Inferior parietal cortex (tissue), 1 donor: ENCODE data around the gene GUCY2D.

Source experiments
- DNase-seq: peaks from one replicate; pipeline ENCODE4 v3.0.0-alpha.2; 2016; ENCODE audit errors: extremely low spot score

The GUCY2D gene

DNA sequence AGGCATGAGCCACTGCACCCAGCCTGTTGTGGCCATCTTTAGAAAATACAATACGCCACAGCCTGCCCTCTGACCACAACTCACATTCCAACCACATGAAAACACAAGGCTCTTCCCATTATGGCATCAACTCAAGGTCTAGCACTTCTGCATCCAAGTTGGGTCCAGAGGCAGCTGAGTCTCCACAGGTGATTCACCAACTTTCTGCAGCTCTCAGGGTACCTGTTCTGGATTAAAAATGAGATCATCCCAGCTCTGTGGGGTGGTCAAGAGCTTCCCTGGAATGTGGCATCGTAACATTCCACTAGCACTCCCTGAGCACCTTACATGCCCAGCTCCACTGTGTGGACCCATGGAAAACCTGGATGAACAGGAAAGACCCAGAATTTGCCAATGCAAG, 9.9 kb upstream of the GUCY2D start:
- no peak for DNase-seq

DNA sequence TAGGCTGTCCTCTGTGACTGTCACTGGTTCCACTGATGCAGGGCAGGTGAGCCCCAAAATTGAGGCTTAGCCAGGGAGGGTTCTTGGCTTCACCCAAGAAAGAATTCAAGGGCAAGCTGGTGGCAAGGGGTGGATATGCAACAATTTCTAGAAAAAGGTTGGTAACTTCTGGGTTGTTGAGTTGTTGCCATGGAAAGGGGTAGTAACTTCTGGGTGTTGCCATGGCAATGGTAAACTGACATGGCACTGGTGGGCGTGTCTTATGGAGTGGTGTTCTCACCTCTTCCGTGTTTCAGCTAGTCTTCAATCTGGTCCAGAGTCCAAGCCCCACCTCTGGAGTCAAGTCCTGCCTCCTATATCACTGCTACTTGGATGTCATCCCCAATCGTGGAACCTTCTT, 9.5 kb upstream of the GUCY2D start:
- no peak for DNase-seq

DNA sequence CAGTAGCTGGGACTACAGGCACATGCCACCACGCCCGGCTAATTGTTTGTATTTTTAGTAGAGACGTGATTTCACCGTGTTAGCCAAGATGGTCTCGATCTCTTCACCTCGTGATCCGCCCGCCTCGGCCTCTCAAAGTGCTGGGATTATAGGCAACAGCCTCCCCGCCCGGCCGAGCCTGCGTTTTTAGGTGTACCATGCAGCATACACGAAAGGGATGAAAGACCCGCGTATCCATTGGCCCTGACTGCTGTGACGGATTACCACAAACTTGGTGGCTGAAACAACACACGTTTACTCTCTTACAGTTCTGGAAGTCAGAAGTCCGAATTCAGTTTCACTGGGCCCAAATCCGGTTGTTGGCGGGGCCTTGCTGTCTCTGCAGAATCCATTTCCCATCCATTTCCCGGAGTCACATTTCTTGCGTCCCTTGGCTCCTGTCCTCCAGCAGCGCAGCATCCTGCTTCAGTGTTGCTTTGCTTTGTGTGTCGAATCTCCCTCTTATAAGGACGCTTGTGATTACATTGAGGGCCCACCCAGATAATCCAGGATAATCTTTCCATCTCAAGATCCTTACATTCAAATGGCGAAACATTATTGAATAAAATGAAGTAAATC, 8.3 kb upstream of the GUCY2D start:
- no peak for DNase-seq

DNA sequence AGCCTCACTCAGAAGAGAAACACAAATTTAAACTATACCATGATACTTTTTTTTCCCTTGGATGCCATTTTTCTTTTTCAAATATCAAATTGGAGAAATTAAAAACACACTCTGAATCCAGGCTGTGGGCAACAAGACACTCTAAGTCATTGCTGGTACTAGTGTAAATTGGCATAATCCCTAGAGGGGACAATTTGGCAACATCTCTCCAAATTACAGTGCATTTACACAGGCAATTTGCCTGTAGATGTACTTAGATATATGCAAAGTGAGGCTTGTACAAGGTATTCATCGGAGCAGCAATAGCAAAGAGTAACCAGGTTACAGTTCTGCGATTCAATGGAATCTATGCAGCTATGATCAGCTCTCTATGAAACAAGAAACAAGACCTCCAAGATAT, 6.7 kb upstream of the GUCY2D start:
- no peak for DNase-seq

DNA sequence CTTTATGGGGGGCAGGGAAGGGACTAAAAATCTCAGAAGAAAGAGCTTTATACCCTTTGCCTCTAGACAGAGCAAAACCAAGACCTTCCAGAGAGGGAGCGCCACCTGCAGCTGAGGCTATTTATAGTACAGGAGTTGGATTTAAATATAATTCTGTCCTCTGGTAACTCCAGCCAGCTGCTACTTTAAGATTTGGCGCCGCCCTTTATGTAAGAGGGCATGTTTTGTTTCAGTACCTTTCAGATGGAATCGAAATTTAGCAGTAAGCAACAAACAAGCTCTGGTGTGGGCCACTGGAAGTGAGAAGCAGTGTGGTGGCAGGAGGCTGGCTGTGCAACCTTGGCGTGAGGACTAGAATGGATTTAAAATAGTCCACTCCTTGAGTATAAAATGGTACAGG, 5.2 kb upstream of the GUCY2D start:
- no peak for DNase-seq

DNA sequence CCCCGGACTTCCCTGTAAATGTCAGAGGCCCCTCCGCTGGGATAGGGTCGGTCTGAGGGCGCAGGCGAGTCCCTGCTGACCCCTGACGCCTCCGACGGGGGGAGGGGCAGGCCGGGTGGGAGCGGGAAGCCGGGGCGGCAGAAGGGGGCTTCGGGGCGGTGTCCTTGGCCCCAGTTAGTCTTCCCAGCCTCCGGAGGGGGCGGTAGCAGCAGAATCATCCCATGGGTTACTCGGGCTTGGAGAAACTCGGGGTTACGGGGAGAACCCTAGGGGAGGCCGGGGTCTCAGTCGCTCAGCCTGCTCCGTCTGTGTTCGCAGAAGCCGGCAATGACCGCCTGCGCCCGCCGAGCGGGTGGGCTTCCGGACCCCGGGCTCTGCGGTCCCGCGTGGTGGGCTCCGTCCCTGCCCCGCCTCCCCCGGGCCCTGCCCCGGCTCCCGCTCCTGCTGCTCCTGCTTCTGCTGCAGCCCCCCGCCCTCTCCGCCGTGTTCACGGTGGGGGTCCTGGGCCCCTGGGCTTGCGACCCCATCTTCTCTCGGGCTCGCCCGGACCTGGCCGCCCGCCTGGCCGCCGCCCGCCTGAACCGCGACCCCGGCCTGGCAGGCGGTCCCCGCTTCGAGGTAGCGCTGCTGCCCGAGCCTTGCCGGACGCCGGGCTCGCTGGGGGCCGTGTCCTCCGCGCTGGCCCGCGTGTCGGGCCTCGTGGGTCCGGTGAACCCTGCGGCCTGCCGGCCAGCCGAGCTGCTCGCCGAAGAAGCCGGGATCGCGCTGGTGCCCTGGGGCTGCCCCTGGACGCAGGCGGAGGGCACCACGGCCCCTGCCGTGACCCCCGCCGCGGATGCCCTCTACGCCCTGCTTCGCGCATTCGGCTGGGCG, 542 bp downstream of the GUCY2D start:
- DNase-seq: no peak

DNA sequence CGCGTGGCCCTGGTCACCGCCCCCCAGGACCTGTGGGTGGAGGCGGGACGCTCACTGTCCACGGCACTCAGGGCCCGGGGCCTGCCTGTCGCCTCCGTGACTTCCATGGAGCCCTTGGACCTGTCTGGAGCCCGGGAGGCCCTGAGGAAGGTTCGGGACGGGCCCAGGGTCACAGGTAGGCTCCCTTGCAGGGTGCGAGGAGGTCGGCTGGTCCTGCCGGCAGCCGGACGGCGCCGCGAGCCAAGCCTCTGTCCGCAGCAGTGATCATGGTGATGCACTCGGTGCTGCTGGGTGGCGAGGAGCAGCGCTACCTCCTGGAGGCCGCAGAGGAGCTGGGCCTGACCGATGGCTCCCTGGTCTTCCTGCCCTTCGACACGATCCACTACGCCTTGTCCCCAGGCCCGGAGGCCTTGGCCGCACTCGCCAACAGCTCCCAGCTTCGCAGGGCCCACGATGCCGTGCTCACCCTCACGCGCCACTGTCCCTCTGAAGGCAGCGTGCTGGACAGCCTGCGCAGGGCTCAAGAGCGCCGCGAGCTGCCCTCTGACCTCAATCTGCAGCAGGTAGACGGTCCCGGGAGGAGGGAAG, 1.3 kb downstream of the GUCY2D start:
- DNase-seq: no peak

DNA sequence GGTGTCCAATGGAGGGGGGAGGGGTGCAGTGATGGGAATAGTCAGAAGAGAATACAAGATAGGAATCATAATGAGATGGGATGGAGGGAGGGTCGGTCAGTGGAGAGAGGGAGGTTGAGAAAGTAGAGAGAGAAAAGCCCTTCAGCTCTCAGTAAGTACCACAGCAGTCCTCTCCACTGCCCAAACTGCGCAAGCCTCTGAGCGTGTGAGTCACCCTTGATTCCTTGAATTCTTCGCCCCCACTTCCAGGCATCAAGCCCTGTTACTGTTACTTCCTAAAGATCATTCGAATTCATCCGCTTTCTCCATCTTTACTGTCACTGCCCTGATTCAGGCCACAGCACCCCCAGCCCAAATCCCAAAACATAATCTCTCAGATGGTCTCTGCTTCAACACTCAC, 2.5 kb downstream of the GUCY2D start:
- DNase-seq: no peak

DNA sequence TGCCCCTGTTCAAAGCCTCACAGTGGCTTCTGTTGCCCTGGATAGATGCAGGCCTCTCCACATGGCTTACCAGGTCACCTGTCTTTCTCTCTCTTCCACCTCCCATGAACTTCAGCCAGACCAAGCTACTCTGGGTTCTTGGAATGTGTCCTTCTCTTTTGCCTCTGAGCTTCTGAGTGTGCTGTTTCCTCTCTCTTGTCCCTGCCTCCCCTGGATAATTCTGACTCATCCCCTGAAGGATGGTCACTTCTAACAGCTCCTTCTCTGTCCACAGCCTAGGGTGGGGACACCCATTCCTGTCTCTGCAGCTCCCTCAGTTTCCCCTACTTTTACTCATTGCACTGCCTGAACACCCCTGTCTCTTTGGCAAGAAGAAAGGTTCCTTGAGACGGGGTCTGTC, 2.9 kb downstream of the GUCY2D start:
- DNase-seq: no peak

DNA sequence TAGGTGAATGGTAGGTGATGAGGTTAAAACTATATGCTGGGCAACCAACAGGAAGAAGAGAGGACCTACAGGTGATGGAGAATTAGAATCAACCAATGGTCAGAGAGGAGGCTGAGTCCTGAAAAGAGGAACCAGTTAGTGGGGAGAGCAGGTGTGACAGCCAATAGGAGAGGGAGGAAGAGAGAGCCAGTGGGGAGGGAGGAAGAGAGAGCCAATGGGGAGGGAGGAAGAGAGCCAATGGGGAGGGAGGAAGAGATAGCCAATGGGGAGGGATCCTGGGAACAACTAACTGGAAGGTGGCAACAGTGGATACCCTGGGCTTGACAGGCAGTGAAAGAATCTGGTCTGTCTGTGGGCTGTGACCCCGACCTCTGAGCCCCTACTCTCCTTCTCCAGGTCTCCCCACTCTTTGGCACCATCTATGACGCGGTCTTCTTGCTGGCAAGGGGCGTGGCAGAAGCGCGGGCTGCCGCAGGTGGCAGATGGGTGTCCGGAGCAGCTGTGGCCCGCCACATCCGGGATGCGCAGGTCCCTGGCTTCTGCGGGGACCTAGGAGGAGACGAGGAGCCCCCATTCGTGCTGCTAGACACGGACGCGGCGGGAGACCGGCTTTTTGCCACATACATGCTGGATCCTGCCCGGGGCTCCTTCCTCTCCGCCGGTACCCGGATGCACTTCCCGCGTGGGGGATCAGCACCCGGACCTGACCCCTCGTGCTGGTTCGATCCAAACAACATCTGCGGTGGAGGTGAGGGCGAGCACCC, 3.7 kb downstream of the GUCY2D start:
- DNase-seq: no peak

DNA sequence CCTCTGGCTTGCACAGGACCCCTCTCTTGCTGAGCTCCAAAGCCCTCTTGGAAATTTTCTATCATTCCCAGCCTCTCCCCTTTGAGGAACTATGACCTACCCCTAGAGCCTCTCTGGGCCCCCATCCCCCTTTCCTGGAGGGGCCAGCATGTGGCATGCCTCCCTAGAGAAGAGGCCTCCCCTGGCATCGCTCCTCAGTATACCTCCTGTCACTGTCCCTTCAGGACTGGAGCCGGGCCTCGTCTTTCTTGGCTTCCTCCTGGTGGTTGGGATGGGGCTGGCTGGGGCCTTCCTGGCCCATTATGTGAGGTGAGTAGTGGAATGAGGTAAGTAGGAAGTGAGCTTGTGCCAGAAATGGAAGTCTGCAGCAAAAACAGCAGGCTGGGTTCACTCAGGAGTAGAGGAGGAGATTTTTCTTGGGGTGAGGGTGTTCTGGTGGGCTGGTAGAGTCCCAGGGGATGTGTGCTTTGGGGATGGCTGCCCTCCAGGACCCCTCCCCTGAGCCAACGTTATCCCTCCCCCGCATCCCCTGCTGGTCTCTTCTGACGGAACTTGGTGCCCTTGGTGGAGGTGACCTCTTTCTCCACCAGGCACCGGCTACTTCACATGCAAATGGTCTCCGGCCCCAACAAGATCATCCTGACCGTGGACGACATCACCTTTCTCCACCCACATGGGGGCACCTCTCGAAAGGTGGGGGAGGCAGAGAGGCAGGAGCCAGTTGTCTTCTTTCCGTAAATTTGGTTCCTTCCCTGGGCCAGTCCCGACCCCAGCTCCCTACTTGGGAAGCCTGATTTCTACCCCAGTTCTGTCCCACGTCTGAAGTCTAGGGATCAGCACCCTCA, 4.6 kb downstream of the GUCY2D start:
- no peak for DNase-seq

DNA sequence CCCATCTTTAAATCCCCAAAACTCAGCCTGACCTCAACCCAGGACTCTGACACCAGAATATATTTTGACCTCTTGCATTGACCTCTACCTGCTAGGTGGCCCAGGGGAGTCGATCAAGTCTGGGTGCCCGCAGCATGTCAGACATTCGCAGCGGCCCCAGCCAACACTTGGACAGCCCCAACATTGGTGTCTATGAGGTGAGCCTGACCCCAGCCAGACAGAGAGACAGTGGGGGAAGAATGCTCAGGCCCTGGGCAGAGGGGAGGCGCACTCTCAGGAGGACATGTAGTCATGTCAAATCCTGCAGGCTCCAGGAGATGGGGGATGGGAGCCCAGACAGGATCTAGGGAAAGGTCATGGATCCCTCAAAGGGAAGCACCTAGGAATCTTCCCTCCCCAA, 5.4 kb downstream of the GUCY2D start:
- no peak for DNase-seq

DNA sequence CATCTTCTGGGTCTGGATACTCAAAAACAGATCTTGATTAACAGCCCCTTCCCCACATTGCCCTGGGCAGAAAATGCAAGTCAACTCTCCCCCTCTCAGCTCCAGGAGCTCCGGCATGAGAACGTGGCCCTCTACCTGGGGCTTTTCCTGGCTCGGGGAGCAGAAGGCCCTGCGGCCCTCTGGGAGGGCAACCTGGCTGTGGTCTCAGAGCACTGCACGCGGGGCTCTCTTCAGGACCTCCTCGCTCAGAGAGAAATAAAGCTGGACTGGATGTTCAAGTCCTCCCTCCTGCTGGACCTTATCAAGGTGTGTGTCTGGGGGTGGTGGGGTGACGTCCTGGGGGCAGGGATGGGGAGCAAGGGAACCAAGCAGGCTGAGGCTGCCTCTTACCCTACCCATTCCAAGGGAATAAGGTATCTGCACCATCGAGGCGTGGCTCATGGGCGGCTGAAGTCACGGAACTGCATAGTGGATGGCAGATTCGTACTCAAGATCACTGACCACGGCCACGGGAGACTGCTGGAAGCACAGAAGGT, 9.7 kb downstream of the GUCY2D start:
- no peak for DNase-seq

DNA sequence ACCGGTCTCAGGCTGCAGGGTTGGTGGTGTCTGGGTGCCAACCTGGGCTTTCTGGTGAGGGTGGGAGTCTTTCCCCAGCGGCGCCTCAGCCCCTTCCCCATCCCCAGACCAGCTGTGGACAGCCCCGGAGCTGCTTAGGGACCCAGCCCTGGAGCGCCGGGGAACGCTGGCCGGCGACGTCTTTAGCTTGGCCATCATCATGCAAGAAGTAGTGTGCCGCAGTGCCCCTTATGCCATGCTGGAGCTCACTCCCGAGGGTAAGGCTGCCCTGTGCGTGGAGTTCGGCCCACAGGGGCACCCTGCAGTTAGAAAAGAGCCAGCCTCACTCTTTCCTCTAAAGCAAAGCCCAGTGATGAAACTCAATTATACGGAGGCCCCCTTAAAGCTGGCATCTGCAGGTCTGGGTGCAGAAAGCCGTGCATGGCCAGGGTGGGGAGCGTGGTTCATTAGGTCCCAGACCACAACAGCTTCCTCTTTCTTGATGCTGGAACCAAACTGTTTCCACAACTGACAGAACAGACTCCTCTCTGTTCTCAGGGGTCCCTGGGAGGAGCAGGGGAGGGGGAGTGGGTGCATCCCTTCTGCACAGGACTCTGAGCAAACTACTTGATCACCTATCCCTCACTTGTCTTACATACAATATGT, 10.7 kb downstream of the GUCY2D start:
- DNase-seq: no peak

DNA sequence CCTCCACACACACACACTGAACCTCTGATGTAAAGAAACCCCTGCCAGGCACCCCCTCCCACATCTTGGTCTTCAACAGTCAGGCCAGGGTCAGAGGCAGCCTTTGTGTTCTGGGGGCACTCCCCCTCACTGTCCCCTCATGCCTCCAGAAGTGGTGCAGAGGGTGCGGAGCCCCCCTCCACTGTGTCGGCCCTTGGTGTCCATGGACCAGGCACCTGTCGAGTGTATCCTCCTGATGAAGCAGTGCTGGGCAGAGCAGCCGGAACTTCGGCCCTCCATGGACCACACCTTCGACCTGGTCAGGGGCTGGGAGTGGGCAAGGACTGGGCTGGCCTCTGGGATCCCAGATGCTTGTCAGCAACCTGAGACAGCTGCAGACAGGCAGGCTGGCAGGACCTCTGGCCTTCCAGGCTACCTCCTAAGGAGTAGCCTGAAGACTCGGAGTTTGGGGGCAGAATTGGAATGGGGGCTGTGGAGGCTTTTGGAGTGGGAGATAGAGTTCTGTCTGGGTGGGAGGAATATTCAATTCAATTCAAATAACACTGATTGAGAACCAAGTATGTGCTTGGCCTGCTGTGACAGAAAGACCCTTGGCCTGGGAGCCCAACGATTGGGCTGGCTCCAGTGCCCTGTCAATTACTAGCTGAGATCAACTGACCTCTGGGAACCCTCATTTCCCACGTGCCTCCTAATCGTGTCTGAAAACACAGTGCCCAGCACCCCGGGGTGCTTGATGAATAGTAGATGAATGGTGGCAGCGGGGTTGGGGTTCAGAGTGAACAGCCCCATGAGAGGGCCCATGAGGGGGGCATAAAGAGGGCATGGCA, 11.5 kb downstream of the GUCY2D start:
- no peak for DNase-seq

DNA sequence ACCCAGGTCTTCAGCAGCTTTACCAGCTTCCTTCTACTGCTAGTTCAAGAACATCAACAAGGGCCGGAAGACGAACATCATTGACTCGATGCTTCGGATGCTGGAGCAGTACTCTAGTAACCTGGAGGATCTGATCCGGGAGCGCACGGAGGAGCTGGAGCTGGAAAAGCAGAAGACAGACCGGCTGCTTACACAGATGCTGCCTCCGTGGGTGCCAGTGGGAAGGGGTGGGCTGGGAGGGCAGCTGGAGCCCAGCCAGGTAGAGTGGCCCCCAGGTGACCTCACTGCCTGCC, 12.1 kb downstream of the GUCY2D start:
- no peak for DNase-seq

DNA sequence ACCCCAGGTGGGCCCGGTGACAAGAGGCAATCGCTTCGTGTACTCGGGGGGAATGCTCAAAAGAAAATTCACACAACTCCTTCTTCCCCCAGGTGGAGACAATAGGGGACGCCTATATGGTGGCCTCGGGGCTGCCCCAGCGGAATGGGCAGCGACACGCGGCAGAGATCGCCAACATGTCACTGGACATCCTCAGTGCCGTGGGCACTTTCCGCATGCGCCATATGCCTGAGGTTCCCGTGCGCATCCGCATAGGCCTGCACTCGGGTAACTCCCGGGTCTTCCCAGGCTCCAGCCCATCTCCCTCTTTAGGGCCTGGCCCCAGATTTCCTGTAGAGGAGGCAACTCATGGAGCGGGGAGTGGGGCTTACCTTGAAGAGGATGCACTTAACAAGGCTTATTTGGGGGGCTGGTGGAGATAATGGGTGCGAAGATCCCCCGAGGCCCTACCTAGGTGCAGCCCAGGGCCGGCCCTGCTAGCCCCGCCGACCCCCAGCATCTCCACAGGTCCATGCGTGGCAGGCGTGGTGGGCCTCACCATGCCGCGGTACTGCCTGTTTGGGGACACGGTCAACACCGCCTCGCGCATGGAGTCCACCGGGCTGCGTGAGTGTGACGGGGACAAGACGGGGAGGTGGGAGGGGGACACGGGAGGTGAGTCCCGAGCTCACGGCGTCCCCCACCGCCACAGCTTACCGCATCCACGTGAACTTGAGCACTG, 13.0 kb downstream of the GUCY2D start:
- no peak for DNase-seq

DNA sequence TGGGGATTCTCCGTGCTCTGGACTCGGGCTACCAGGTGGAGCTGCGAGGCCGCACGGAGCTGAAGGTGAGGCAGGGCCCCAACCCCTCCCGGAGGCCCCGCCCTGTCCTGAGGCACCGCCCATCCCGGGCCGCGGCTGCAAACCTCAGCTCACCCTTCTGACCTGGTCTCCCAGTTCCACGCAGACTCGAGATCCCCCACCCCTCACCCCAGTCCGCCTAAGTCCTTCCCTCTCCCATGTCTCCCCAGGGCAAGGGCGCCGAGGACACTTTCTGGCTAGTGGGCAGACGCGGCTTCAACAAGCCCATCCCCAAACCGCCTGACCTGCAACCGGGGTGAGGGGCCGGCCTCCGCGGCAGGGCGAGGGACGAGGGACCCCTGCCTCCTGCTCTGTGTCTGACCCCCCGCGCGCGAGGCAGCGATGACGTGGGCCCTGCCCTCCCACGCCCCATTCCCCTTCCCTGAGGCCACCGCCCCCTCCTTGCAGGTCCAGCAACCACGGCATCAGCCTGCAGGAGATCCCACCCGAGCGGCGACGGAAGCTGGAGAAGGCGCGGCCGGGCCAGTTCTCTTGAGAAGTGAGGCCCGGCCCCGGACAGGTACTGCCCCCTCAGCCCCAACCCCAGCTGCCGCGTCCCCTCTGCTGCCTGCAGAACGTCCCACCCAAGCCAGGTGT, 13.7 kb downstream of the GUCY2D start:
- DNase-seq: no peak
